HCT116 (cell line): Measurements from ENCODE around the gene ZDHHC14.

Experiments
- CEBPB ChIP-seq: IDR thresholded peaks from 2 replicates; pipeline ENCODE4 v1.6.1; 2012; ENCODE audit warnings: low read depth
- CTCF ChIP-seq, 3 experiments: fragments of 200-600 bp in 1 of 3; sonication (generic) in 1 of 3; IDR thresholded peaks in 2 of 3; conservative IDR thresholded peaks in 1 of 3; 2 replicates each; pipeline ENCODE4 v1.5.1; 2012 to 2017; ENCODE audit warnings: low read depth in 2 of 3, low read length in 2 of 3, antibody characterized with exemption in 1 of 3, borderline replicate concordance in 1 of 3, control low read depth in 1 of 3, mild to moderate bottlenecking in 1 of 3, mixed read lengths in 1 of 3, mixed run types in 1 of 3, moderate library complexity in 1 of 3; ENCODE audit not compliant: insufficient read depth in 1 of 3
- EGR1 ChIP-seq: IDR thresholded peaks from 2 replicates; pipeline ENCODE4 v1.6.1; 2012; ENCODE audit warnings: low read depth
- EZH2 ChIP-seq: fragments of 200-600 bp; sonication (generic); IDR thresholded peaks from 2 replicates; pipeline ENCODE4 v1.6.1; 2017; ENCODE audit warnings: antibody characterized with exemption, mixed run types
- EZH2phosphoT487 ChIP-seq: fragments of 200-600 bp; IDR thresholded peaks from 2 replicates; pipeline ENCODE4 v1.6.1; 2018; ENCODE audit warnings: antibody characterized with exemption, borderline replicate concordance
- FOSL1 ChIP-seq: IDR thresholded peaks from 2 replicates; pipeline ENCODE4 v1.6.1; 2012; ENCODE audit warnings: low read depth
- JUND ChIP-seq: IDR thresholded peaks from 2 replicates; pipeline ENCODE4 v1.6.1; 2012
- MAX ChIP-seq: IDR thresholded peaks from 2 replicates; pipeline ENCODE4 v1.6.1; 2012
- POLR2A ChIP-seq: IDR thresholded peaks from 2 replicates; pipeline ENCODE4 v1.7.0; 2011; ENCODE audit warnings: borderline replicate concordance; ENCODE audit not compliant: insufficient read depth, insufficient read length; ENCODE audit errors: extremely low read depth
- POLR2AphosphoS5 ChIP-seq: IDR thresholded peaks from 2 replicates; pipeline ENCODE4 v1.6.1; 2011; ENCODE audit warnings: mild to moderate bottlenecking, low read depth, low read length, moderate library complexity
- REST ChIP-seq: IDR thresholded peaks from 2 replicates; pipeline ENCODE4 v1.6.1; 2012; ENCODE audit warnings: low read depth
- SIN3A ChIP-seq: IDR thresholded peaks from 2 replicates; pipeline ENCODE4 v1.6.1; 2012; ENCODE audit warnings: low read depth
- YY1 ChIP-seq: IDR thresholded peaks from 2 replicates; pipeline ENCODE4 v1.6.1; 2011; ENCODE audit warnings: low read length, low read depth, moderate library complexity, mild to moderate bottlenecking; ENCODE audit not compliant: insufficient replicate concordance; ENCODE audit errors: extremely low read depth

- TF ChIP-seq POLR2A, result no peak
- no peak for TF ChIP-seq FOSL1
- no peak for TF ChIP-seq JUND
- no peak for TF ChIP-seq CTCF (IDR thresholded peaks at IDR 0.05 in 2 of 3, conservative IDR thresholded peaks at IDR 0.05 in 1 of 3; ENCODE audit: borderline replicate concordance in 1 of 3, insufficient read depth in 1 of 3, low read depth in 2 of 3, low read length in 2 of 3)
- no peak for TF ChIP-seq YY1
- TF ChIP-seq REST, result no peak
- TF ChIP-seq POLR2AphosphoS5, result no peak
- no peak for TF ChIP-seq EZH2
- TF ChIP-seq CEBPB, result no peak
- TF ChIP-seq MAX, result no peak
- no peak for TF ChIP-seq SIN3A
- no peak for TF ChIP-seq EZH2phosphoT487
- no peak for TF ChIP-seq EGR1
Measured at GRCh38 chr6:157539900-157540752, 159.1 kb downstream of the ZDHHC14 start.
